Mesothelial cell of epicardium (in vitro differentiated cells): Measurements from ENCODE around the gene SDK1. TPM values are rescaled to one million over a fixed set of nuclear protein-coding genes. Genes with fewer than 3 reads are reported as not detected.

Experiments used
- DNase-seq, 2 experiments: peaks; one replicate each; pipeline ENCODE4 v3.0.0; 2021; ENCODE audit warnings: low spot score in 2 of 2; ENCODE audit not compliant: unreplicated experiment in 2 of 2
- H3K27ac Mint-ChIP-seq: 2 replicates; pipeline ENCODE4 v1.8.0; 2021; ENCODE audit warnings: mixed read lengths
- H3K27me3 Mint-ChIP-seq: 2 replicates; pipeline ENCODE4 v1.8.0; 2021; ENCODE audit warnings: low read depth, mixed read lengths
- H3K36me3 Mint-ChIP-seq: 2 replicates; pipeline ENCODE4 v1.8.0; 2021; ENCODE audit warnings: mixed read lengths
- H3K4me1 Mint-ChIP-seq: 2 replicates; pipeline ENCODE4 v1.8.0; 2021; ENCODE audit warnings: mixed read lengths
- H3K4me3 Mint-ChIP-seq: 2 replicates; pipeline ENCODE4 v1.8.0; 2021; ENCODE audit warnings: mild to moderate bottlenecking, moderate library complexity, mixed read lengths
- H3K9me3 Mint-ChIP-seq: 2 replicates; pipeline ENCODE4 v1.8.0; 2021; ENCODE audit warnings: mixed read lengths
- total RNA-seq: library from RNA; stranded (reverse); gene quantifications from 3 replicates; pipeline ENCODE4 v1.2.1, GENCODE V29; 2021
- TF ChIP-seq, protein P1 (sequence below): fragments of 200-600 bp; sonication (generic); IDR thresholded peaks from one replicate; pipeline ENCODE4 v1.5.0; 2021; ENCODE audit warnings: antibody characterized with exemption; ENCODE audit not compliant: unreplicated experiment

Gene SDK1
- total RNA-seq, 1 donor from 2014 or later = 12.8 TPM

GRCh38 chr7:3321745-3322144, 20.7 kb downstream of the SDK1 start:
- H3K9me3 Mint-ChIP-seq = peaks cover 4% of the 10 kb centered on the region
- H3K36me3 Mint-ChIP-seq = no peaks in the 10 kb centered on the region
- no peak for DNase-seq
- no peak overlapping the region for H3K27ac Mint-ChIP-seq
- no peaks in the 10 kb centered on the region for H3K27me3 Mint-ChIP-seq
- H3K4me3 Mint-ChIP-seq = no peak overlapping the region
- TF ChIP-seq, protein P1, sequence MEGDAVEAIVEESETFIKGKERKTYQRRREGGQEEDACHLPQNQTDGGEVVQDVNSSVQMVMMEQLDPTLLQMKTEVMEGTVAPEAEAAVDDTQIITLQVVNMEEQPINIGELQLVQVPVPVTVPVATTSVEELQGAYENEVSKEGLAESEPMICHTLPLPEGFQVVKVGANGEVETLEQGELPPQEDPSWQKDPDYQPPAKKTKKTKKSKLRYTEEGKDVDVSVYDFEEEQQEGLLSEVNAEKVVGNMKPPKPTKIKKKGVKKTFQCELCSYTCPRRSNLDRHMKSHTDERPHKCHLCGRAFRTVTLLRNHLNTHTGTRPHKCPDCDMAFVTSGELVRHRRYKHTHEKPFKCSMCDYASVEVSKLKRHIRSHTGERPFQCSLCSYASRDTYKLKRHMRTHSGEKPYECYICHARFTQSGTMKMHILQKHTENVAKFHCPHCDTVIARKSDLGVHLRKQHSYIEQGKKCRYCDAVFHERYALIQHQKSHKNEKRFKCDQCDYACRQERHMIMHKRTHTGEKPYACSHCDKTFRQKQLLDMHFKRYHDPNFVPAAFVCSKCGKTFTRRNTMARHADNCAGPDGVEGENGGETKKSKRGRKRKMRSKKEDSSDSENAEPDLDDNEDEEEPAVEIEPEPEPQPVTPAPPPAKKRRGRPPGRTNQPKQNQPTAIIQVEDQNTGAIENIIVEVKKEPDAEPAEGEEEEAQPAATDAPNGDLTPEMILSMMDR = no peak
- peaks cover 5% of the 10 kb centered on the region for H3K4me1 Mint-ChIP-seq

DNA sequence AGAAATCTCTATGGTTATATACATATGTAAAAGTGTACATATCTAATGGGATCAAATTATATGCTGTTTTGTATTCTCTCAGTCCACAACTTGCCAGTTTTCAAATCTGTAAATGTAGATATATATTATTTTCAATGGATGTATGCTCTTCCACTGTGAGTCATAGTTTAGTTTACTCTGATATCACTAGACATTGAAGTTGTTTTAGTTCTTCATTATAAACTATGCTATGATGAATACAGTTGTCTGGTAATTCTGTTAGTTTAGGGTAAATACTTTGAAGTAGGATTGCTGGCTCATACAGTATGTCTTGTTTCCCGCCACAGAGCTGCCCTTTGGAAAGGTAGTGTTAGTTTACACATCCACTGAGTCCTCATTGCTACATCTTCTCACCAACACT, 25.2 kb downstream of the SDK1 start:
- Mint-ChIP-seq H3K9me3 (peaks cover 7% of the 10 kb centered on the region), H3K27ac (no peak overlapping the region), H3K27me3 (no peaks in the 10 kb centered on the region), H3K36me3 (no peaks in the 10 kb centered on the region), H3K4me3 (no peak overlapping the region), H3K4me1 (peaks cover 4% of the 10 kb centered on the region)
- TF ChIP-seq, protein P1 = no peak
- DNase-seq = no peak

- no peaks in the 10 kb centered on the region for H3K27me3 Mint-ChIP-seq
- peaks cover 4% of the 10 kb centered on the region for H3K4me1 Mint-ChIP-seq
- TF ChIP-seq, protein P1 = no peak
- DNase-seq = no peak
- no peak overlapping the region for H3K4me3 Mint-ChIP-seq
- H3K27ac Mint-ChIP-seq = no peak overlapping the region
- no peaks in the 10 kb centered on the region for H3K36me3 Mint-ChIP-seq
- peaks cover 7% of the 10 kb centered on the region for H3K9me3 Mint-ChIP-seq
Measured at GRCh38 chr7:3327099-3327498, 26.0 kb downstream of the SDK1 start.

GRCh38 chr7:3327655-3328054, 26.6 kb downstream of the SDK1 start:
- no peak overlapping the region for H3K4me3 Mint-ChIP-seq
- peaks cover 7% of the 10 kb centered on the region for H3K9me3 Mint-ChIP-seq
- TF ChIP-seq, protein P1 = no peak
- no peaks in the 10 kb centered on the region for H3K27me3 Mint-ChIP-seq
- H3K4me1 Mint-ChIP-seq = peaks cover 9% of the 10 kb centered on the region
- no peak for DNase-seq
- H3K36me3 Mint-ChIP-seq = no peaks in the 10 kb centered on the region
- no peak overlapping the region for H3K27ac Mint-ChIP-seq

DNA sequence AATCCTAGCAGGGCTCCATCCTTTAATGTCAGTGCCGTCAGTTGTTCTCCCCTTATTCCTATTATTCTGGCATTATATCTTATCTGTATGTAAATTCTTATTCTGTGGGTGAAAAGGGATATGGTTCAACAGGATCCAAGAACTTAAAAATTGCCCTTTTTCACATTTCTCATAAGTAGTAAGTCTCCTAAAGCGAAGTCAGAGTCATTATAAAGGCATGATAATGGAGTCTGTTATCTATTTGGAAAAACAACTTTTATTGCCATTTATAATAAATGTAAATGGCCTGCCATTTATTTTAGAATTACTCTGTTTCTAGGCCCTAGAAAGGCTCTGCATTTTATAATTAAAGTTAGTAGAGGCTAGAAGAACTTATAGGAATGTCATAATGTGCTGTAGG, 31.3 kb downstream of the SDK1 start:
- no peak for DNase-seq
- Mint-ChIP-seq H3K27ac (no peak overlapping the region), H3K4me1 (peaks cover 14% of the 10 kb centered on the region), H3K27me3 (no peaks in the 10 kb centered on the region), H3K4me3 (no peak overlapping the region), H3K9me3 (peaks cover 4% of the 10 kb centered on the region), H3K36me3 (no peaks in the 10 kb centered on the region)
- TF ChIP-seq, protein P1 = no peak

DNA sequence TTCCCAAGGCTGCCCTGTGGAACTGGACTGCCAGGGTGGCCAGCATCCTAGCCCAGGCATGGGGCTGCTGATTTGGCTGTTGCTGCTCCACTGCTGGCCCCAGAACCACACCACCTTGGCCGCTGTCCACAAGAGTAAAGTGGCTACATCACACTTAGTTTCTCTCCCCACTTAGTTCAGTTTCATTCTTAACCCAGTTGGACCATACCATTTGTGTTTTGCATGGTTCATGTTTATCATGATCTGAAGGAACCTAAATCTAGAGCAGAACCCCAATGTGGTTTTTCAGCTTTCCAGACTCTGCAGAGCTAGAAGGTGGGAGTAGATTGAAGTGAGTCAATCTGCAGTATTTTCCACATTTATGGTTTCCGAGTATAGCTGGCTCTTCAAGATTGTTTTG, 32.8 kb downstream of the SDK1 start:
- Mint-ChIP-seq H3K4me3 (no peak overlapping the region), H3K9me3 (peaks cover 8% of the 10 kb centered on the region), H3K27me3 (no peaks in the 10 kb centered on the region), H3K27ac (no peak overlapping the region), H3K36me3 (no peaks in the 10 kb centered on the region), H3K4me1 (peaks cover 14% of the 10 kb centered on the region)
- DNase-seq = no peak
- TF ChIP-seq, protein P1 = no peak
